Measurements from ENCODE around the gene SLC29A1.

SLC29A1 gene

DNA sequence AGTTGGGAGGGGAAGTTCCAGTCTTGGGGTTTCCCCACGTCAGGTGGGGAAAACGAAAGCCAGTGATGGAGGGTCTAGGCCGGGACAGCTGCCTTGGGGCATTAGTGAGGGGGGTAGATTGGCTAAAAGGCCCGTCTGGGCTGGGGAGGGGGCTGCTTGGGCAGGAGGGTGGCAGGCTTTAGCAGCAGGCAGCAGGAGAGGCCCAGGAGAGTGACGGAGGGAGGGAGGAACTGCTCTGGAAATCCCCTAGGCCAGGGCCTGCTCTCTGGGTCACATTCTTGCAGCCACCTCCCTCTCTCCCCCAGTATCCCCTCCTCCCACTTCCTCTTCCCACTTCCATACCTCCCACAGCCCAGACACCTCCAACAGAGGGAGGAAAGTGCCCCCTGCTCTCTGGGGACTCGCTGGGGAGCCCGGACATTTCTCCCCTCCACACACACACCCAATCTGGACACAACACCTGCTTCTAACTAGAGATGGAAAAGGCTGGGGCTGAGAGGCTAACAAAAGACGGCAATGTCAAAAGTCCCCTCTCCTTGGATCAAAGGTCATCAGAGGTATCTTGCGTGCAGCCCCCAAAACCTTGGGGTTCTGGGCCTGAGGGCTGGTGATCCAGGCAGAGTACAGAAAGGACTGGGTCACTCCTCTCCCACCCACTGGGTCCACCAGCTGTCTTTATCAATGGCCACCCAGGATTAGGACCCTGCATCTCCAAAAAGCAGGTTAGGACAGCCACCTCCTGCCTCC is 40.1 kb downstream of the SLC29A1 start:
- H3K4me1 ChIP-seq (ENCODE audit: low read depth, poor library complexity, severe bottlenecking) = peaks cover 52% of the 10 kb centered on the region
- H3K27ac ChIP-seq = peak overlapping the region; percentile 96
- H3K27me3 ChIP-seq (ENCODE audit: insufficient read depth, low read depth) = no peaks in the 10 kb centered on the region
- H2AFZ ChIP-seq (ENCODE audit: low read depth) = no peak overlapping the region
- H3K9ac ChIP-seq = peak overlapping the region; percentile 92
- peak overlapping the region; percentile 100 for H3K4me2 ChIP-seq
- H3K4me3 ChIP-seq (IDR thresholded peaks at IDR 0.05; ENCODE audit: insufficient read depth, low read depth, low read length) = no peak overlapping the region
- TF ChIP-seq, protein P1, sequence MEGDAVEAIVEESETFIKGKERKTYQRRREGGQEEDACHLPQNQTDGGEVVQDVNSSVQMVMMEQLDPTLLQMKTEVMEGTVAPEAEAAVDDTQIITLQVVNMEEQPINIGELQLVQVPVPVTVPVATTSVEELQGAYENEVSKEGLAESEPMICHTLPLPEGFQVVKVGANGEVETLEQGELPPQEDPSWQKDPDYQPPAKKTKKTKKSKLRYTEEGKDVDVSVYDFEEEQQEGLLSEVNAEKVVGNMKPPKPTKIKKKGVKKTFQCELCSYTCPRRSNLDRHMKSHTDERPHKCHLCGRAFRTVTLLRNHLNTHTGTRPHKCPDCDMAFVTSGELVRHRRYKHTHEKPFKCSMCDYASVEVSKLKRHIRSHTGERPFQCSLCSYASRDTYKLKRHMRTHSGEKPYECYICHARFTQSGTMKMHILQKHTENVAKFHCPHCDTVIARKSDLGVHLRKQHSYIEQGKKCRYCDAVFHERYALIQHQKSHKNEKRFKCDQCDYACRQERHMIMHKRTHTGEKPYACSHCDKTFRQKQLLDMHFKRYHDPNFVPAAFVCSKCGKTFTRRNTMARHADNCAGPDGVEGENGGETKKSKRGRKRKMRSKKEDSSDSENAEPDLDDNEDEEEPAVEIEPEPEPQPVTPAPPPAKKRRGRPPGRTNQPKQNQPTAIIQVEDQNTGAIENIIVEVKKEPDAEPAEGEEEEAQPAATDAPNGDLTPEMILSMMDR (conservative IDR thresholded peaks at IDR 0.05; ENCODE audit: low read depth, low read length) = no peak
- no peaks in the 10 kb centered on the region; the same call in 1 of the 2 replicates for H3K36me3 ChIP-seq (ENCODE audit: insufficient read depth)
- no peaks in the 10 kb centered on the region for H4K20me1 ChIP-seq (ENCODE audit: insufficient read depth)
- peaks cover 45% of the 10 kb centered on the region for H3K79me2 ChIP-seq (ENCODE audit: insufficient read depth, low read depth)

DNA sequence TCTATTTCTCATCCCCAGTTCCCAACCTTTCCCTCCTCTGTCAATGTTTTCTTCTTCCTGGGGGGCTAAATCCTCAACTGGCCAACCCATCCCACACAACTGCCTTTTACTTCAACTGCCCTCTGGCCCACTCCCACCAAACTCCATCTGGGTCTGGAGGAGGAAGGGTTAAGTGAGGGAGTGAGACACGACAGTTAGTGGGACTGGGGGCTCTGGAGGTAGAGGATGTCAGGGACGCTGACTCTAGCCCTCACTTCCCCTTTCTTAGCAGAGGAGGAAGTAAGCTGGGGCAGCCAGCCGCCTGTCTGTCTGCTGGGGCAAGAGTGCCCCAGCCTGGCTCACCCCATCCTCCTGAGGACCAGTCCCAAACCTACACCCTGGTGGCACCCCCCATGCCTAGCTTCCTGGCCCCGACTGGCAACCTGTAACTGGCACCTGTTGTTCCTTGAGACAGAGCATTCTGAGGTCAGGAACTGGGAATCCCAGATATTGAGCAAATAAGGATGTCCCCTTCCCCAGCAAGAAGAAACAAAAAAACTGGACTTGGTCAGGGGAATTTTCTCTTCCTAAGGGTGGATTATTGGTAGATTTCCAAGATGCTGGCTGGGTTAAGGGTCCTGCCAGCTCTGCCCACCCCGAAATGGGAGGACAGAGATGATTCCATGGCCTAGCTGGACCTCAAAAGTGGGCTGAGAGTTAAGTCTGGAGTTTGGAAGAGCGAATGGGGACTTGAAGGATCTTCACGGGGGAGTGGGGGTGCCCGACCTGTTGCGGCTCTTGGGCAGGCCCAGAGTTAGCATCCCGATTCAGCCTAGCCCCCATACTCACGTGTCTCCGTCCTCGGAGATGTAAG is 41.0 kb downstream of the SLC29A1 start:
- peaks cover 7% of the 10 kb centered on the region; the same call in 1 of the 2 replicates for H3K27me3 ChIP-seq (ENCODE audit: insufficient read depth, low read depth)
- H3K4me3 ChIP-seq (IDR thresholded peaks at IDR 0.05; ENCODE audit: insufficient read depth, low read depth, low read length) = no peak overlapping the region
- H3K27ac ChIP-seq = peak overlapping the region; percentile 96
- no peaks in the 10 kb centered on the region for H3K36me3 ChIP-seq (ENCODE audit: insufficient read depth)
- no peaks in the 10 kb centered on the region for H4K20me1 ChIP-seq (ENCODE audit: insufficient read depth)
- H3K9ac ChIP-seq = peak overlapping the region; percentile 92
- peaks cover 51% of the 10 kb centered on the region for H3K4me1 ChIP-seq (ENCODE audit: low read depth, poor library complexity, severe bottlenecking)
- H2AFZ ChIP-seq (ENCODE audit: low read depth) = peak overlapping the region; percentile 50; the same call in 1 of the 2 replicates
- peak overlapping the region; percentile 100 for H3K4me2 ChIP-seq
- peaks cover 45% of the 10 kb centered on the region for H3K79me2 ChIP-seq (ENCODE audit: insufficient read depth, low read depth)
- TF ChIP-seq, protein P1 (conservative IDR thresholded peaks at IDR 0.05; ENCODE audit: low read depth, low read length) = no peak; the same call in 1 of the 2 replicates

DNA sequence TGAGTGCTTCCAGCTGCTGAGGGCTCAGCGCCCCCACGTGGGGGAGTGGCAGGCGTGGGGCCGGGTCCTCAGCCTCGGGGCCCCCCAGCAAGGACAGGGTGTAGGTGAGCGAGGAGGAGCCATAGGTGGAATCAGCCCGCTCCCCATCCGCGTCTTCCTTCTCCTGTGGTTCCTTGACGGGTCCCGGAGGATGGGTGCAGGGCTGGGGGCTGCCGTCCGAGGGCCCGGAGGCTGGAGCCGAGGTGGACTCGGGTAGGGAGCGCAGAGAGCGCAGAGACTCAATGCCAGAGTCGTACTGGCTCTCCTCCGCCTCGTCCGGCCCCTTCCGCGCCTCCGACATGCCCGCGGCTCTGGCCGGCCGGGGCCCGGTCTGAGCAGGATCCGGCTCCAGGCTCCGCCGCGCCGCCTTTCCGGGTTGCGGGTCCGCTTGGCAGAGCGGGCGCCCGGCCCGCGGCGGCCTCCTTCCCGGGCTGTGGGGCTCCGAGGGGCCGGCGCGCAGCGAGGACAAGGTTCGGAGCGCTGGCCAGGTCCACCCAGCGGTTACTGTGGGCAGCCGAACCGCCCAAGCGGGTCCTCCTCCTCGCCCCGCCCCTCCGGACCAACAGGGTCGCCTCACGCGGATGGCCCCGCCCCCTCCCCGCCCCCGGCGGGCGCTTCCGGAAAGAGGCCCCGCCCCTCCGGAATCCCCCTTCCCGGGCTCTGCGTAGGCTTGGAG is 41.8 kb downstream of the SLC29A1 start, which contains the start of gene NFKBIE:
Gene NFKBIE, minus strand, starts transcription at position 545 of the 715 bp plus-strand sequence. Its CDS starts 205 bp downstream, at position 340.
- H3K4me1 ChIP-seq (ENCODE audit: low read depth, poor library complexity, severe bottlenecking) = peaks cover 46% of the 10 kb centered on the region
- no peaks in the 10 kb centered on the region for H4K20me1 ChIP-seq (ENCODE audit: insufficient read depth)
- H2AFZ ChIP-seq (ENCODE audit: low read depth) = peak within 1 kb of the TSS; percentile 50
- H3K36me3 ChIP-seq (ENCODE audit: insufficient read depth) = no peaks in the 10 kb centered on the region
- no peak within 1 kb of the TSS for H3K4me3 ChIP-seq (IDR thresholded peaks at IDR 0.05; ENCODE audit: insufficient read depth, low read depth, low read length)
- H3K9ac ChIP-seq = peak within 1 kb of the TSS; percentile 92
- TF ChIP-seq, protein P1 (conservative IDR thresholded peaks at IDR 0.05; ENCODE audit: low read depth, low read length) = peak; percentile 53
- peak within 1 kb of the TSS; percentile 96 for H3K27ac ChIP-seq
- peaks cover 14% of the 10 kb centered on the region; the same call in 1 of the 2 replicates for H3K27me3 ChIP-seq (ENCODE audit: insufficient read depth, low read depth)
- peak within 1 kb of the TSS; percentile 100 for H3K4me2 ChIP-seq
- H3K79me2 ChIP-seq (ENCODE audit: insufficient read depth, low read depth) = peaks cover 45% of the 10 kb centered on the region

DNA sequence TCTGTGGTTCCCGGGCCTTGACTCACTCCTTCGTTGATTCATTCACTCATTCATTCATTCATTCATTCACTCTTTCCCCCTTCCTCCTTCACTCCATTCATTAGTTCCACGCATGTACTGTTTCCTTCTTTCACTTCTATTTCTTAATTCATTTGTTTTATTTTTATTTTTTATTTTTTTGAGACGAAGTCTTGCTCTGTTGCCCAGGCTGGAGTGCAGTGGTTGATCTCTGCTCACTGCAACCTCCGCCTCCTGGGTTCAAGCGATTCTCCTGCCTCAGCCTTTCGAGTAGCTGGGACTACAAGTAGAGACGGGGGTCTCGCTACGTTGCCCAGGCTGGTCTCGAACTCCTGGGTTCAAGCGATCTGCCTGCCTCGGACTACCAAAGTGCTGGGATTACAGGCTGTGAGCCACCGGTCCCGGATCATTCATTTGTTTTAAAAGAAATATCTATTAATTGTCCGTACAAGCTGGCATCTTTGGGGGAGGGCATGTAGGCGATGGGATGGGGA is 42.4 kb downstream of the SLC29A1 start:
- Histone ChIP-seq H4K20me1 (ENCODE audit: insufficient read depth) (no peaks in the 10 kb centered on the region), H3K4me2 (peak overlapping the region; percentile 77), H2AFZ (ENCODE audit: low read depth) (peak overlapping the region; percentile 50), H3K36me3 (ENCODE audit: insufficient read depth) (no peaks in the 10 kb centered on the region), H3K4me1 (ENCODE audit: low read depth, poor library complexity, severe bottlenecking) (peaks cover 45% of the 10 kb centered on the region), H3K4me3 (IDR thresholded peaks at IDR 0.05; ENCODE audit: insufficient read depth, low read depth, low read length) (no peak overlapping the region), H3K27me3 (ENCODE audit: insufficient read depth, low read depth) (peaks cover 14% of the 10 kb centered on the region; the same call in 1 of the 2 replicates), H3K27ac (peak overlapping the region; percentile 96), H3K9ac (peak overlapping the region; percentile 26; the same call in 1 of the 2 replicates), H3K79me2 (ENCODE audit: insufficient read depth, low read depth) (peaks cover 45% of the 10 kb centered on the region)
- TF ChIP-seq, protein P1 (conservative IDR thresholded peaks at IDR 0.05; ENCODE audit: low read depth, low read length) = no peak

Measured in KMS-11 (cell line).